OCI-LY3 (cell line): ENCODE data around the gene ADAM29.

ENCODE experiments used
- EZH2phosphoT487 ChIP-seq: fragments of 200-600 bp; shearing (Covaris generic); IDR thresholded peaks from 2 replicates; pipeline ENCODE4 v1.6.1; 2018; ENCODE audit warnings: antibody characterized with exemption, mixed run types, low read depth
- TF ChIP-seq, protein P1 (sequence below): fragments of 200-600, 300-600 bp; sonication (generic); IDR thresholded peaks from 2 replicates; pipeline ENCODE4 v1.5.1; 2014; ENCODE audit warnings: antibody characterized with exemption, low read length, low read depth

DNA sequence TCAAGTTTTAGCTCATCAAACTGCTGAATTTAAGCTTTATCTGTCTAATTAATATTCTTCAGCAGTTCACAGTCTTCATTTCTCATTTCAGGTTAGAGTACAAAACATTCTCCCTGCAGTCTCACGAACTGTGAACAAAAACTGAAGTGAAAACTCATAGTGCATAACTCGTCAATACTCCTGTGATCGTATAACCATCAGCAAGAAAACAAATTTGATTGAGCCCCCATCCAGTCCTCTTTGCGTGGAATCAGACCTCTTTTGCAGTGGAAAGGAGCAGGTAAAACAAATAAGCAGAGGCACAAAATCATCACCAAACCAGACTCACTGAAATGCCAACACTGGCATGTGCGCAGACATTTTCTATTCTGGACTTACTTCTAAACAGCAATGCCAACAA, 12.7 kb downstream of the ADAM29 start:
- TF ChIP-seq, protein P1, sequence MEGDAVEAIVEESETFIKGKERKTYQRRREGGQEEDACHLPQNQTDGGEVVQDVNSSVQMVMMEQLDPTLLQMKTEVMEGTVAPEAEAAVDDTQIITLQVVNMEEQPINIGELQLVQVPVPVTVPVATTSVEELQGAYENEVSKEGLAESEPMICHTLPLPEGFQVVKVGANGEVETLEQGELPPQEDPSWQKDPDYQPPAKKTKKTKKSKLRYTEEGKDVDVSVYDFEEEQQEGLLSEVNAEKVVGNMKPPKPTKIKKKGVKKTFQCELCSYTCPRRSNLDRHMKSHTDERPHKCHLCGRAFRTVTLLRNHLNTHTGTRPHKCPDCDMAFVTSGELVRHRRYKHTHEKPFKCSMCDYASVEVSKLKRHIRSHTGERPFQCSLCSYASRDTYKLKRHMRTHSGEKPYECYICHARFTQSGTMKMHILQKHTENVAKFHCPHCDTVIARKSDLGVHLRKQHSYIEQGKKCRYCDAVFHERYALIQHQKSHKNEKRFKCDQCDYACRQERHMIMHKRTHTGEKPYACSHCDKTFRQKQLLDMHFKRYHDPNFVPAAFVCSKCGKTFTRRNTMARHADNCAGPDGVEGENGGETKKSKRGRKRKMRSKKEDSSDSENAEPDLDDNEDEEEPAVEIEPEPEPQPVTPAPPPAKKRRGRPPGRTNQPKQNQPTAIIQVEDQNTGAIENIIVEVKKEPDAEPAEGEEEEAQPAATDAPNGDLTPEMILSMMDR, result no peak
- TF ChIP-seq EZH2phosphoT487, result no peak
